ENCODE data around the gene DIS3L2.
A peak's percentile ranks its signal among the peaks of the same experiment; 100 is the strongest.
"Not testable (repeated sequence)": the region's sequence is repeated elsewhere in the genome, so short reads cannot be mapped to it uniquely, and the experiment has no call there.

Gene DIS3L2

DNA sequence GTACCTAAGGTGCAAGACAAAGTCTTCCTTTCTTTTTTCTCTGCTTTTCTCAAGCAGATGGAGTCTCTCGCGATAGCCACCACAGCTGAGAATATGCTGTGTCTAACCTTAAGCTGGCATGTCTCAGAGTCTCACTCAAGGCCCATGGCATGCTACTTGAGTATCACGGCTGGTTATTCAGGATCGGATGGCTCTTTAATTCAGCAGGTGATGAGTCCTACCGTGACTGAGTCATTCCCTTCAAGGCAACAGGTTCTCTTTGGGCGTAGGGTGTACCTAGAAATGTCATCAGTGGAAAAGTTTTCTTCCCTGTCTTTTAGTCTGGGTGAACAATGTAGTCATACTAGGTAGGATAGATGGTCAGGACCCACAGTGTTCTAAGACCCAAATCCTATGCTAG is 136.2 kb downstream of the DIS3L2 start:
- no peak overlapping the region for H3K27ac Mint-ChIP-seq
- ATAC-seq (replicated peaks) = no peak
- H3K4me1 Mint-ChIP-seq = peaks cover 5 to 8% of the 10 kb centered on the region in 2 donors
- H3K4me3 Mint-ChIP-seq = no peak overlapping the region
- H3K36me3 Mint-ChIP-seq = peaks cover 50 to 67% of the 10 kb centered on the region in 2 donors
- no peak for DNase-seq
- H3K27me3 Mint-ChIP-seq = no peaks in the 10 kb centered on the region
- H3K9me3 Mint-ChIP-seq = peaks cover 21 to 31% of the 10 kb centered on the region in 2 donors

DNA sequence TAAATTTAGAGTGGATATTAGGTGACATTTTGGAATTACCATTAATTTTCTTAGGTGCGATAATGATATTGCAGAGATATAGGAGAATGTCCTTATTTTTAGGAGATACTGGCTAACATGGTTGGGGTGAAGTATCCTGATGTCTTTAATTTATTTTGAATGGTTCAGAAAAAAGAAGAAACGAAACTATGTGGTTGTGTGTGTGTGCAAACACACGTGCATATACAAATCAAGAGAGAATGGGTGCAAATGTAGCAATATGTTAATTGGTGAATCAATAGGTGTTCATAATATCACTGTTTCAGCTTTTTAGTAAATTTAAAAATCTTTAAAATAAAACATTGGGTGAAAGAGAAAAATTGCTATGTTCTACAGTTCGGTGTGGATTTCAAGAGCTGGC is 140.9 kb downstream of the DIS3L2 start:
- no peak overlapping the region for H3K27ac Mint-ChIP-seq
- ATAC-seq (replicated peaks) (no peak), DNase-seq (no peak)
- H3K9me3 Mint-ChIP-seq = peaks cover 3 to 5% of the 10 kb centered on the region in 2 donors
- H3K4me1 Mint-ChIP-seq = peaks cover 5 to 8% of the 10 kb centered on the region in 2 donors
- no peak overlapping the region for H3K4me3 Mint-ChIP-seq
- H3K27me3 Mint-ChIP-seq = no peaks in the 10 kb centered on the region
- peaks cover 24 to 43% of the 10 kb centered on the region in 2 donors for H3K36me3 Mint-ChIP-seq

DNA sequence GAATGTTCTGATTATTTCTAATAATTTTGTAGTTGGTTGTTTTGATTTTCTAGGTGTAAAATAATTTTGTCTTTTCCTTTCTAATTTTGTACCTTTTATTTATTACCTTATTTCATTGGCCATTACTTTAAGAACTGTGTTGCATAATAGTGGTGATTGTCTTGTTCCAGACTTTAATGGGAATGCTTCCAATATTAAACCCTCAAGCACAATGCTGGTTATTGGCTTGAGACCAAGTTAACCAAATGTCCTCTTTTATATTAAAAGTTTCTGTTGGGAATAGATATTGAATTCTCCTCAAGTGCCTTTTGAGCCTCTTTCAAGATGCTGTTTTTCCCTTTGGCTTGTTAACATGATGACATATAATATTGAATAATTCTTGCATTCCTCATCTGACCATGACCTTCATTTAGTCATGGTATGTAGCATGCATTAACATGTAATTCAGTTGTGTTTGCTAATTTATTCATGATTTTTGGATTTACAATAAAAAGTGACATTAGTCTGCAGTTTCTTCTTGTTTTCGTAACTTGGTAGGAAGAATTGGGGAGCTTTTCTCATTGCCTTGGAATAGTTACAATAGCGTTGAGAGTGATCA is 141.7 kb downstream of the DIS3L2 start:
- Mint-ChIP-seq H3K27ac (no peak overlapping the region), H3K4me1 (peaks cover 5 to 8% of the 10 kb centered on the region in 2 donors), H3K9me3 (peaks cover 0 to 2% of the 10 kb centered on the region in 2 donors), H3K27me3 (no peaks in the 10 kb centered on the region), H3K36me3 (peaks cover 18 to 35% of the 10 kb centered on the region in 2 donors), H3K4me3 (no peak overlapping the region)
- DNase-seq (no peak), ATAC-seq (replicated peaks) (no peak)

DNA sequence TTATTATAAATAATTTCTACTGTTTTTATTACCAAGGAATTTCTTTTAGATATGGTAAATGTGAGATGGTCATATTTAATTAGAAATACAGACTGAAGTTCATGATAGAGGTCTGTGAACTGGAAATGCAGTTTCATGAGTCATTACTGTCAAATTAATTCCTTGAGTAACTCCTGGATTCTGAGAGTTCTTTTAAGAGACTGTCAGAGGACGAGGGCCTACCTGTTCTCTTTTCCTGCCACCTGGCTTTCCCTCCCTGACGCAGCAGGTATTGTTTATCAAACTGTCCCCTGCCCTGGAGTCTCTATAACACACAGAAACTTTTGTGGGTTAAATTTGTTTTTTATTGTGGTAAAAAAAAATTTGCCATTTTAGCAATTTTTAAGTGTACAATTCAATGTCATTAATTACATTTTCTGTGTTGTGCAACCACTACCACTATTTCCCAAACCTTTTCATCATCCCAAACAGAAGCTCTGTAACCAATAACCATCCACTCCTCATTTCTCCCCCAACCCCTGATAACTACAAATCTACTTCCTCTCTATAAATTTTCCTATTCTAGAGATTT is 142.6 kb downstream of the DIS3L2 start:
- H3K4me1 Mint-ChIP-seq = peaks cover 5 to 8% of the 10 kb centered on the region in 2 donors
- H3K9me3 Mint-ChIP-seq = peaks cover 0 to 2% of the 10 kb centered on the region in 2 donors
- peaks cover 15 to 29% of the 10 kb centered on the region in 2 donors for H3K36me3 Mint-ChIP-seq
- no peak for DNase-seq
- H3K4me3 Mint-ChIP-seq = no peak overlapping the region
- no peak overlapping the region for H3K27ac Mint-ChIP-seq
- ATAC-seq (replicated peaks) = no peak
- H3K27me3 Mint-ChIP-seq = no peaks in the 10 kb centered on the region

DNA sequence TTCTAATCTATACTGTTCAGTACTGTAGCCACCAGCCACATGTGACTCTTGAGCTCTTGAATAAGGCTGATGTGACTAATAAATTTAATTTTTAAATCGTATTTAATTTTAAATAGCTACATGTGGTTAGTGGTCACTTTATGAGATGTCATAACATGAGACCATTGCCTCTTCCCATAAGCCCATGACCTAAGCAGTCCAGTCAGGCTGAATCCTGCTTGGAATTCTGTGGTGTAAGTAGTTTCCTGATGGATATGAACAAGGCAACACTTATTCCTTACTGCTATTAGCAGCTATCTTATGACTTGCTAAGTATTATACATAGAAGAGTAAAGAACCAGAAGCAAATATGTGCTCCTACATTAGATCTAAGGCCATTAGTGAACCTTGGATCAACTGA is 150.0 kb downstream of the DIS3L2 start:
- DNase-seq = no peak
- no peak for ATAC-seq (replicated peaks)
- no peak overlapping the region for H3K27ac Mint-ChIP-seq
- H3K9me3 Mint-ChIP-seq = peaks cover 0 to 2% of the 10 kb centered on the region in 2 donors
- H3K36me3 Mint-ChIP-seq = peaks cover 18 to 24% of the 10 kb centered on the region in 2 donors
- H3K27me3 Mint-ChIP-seq = no peaks in the 10 kb centered on the region
- peaks cover 2 to 3% of the 10 kb centered on the region in 2 donors for H3K4me1 Mint-ChIP-seq
- H3K4me3 Mint-ChIP-seq = no peak overlapping the region

DNA sequence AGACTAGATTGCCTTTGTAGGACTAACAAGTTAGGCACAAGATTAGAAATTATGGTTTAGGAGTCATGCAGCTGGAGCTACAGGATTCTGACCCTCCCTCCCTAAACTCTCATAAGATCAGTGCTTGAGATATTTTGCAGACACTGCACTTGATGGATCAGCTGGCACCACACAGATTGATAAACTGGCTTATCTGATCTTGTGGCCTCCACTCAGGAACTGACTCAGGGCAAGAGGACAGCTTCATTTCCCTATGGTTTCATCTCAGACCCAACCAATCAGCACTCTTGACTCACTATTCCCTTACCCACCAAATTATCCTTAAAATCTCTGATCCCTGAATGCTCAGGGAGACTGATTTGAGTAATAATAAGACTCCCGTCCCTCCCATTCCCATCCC is 152.3 kb downstream of the DIS3L2 start:
- peaks cover 18 to 29% of the 10 kb centered on the region in 2 donors for H3K36me3 Mint-ChIP-seq
- DNase-seq = no peak
- ATAC-seq (replicated peaks) = no peak
- H3K27me3 Mint-ChIP-seq = no peaks in the 10 kb centered on the region
- no peak overlapping the region for H3K4me3 Mint-ChIP-seq
- H3K4me1 Mint-ChIP-seq = peaks cover 9 to 12% of the 10 kb centered on the region in 2 donors
- H3K27ac Mint-ChIP-seq = no peak overlapping the region
- no peaks in the 10 kb centered on the region for H3K9me3 Mint-ChIP-seq

DNA sequence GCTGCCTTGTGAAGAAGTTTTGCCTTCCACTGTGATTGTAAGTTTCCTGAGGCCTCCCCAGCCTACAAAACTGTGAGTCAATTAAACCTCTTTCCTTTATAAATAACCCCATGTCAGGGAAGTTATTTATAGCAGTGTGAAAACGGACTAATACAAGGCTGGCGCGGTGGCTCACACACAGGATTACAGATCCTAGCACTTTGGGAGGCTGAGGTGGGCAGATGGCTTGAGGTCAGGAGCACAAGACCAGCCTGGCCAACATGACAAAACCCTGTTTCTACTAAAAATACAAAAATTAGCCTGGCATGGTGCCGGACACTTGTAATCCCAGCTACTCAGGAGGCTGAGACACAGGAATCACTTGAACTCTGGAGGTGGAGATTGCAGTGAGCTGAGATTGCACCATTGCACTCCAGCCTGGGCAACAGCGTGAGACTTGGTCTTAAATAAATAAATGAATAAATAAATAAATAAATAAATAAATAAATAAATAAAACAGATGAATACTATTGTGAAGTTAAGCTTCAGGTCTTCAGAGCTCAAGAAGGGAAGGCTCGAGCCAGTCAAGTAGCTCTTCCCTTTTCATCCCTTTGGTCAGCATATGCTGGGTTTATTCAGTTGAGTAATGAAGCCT is 154.3 kb downstream of the DIS3L2 start:
- Mint-ChIP-seq H3K36me3 (peaks cover 20 to 33% of the 10 kb centered on the region in 2 donors), H3K27ac (peak overlapping the region; percentile 21), H3K4me1 (peaks cover 9 to 12% of the 10 kb centered on the region in 2 donors)
- H3K27me3 Mint-ChIP-seq; H3K9me3 Mint-ChIP-seq; DNase-seq; H3K4me3 Mint-ChIP-seq; ATAC-seq (replicated peaks): not testable (repeated sequence)

DNA sequence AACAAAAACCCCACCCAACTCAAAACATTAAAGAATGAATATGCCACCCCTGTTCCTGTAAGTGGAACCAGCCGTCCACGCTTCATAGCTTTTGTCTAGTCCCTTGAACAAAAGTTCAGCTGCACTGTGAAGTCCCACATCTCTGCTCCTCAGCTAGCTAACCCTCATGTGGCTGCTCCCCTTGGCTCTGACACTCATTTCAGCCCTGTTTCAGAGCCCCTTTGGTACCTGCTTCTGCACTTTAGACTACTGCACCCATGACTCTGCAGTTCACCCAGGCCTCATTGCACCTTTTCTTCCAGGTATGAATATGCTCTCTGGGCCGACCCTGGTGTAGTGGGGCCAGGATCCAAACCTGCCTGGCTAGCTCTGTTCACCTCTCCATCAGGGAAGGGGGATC is 155.3 kb downstream of the DIS3L2 start:
- Mint-ChIP-seq H3K4me3 (no peak overlapping the region), H3K27ac (no peak overlapping the region), H3K27me3 (no peaks in the 10 kb centered on the region), H3K9me3 (no peaks in the 10 kb centered on the region), H3K4me1 (peaks cover 9 to 12% of the 10 kb centered on the region in 2 donors), H3K36me3 (peaks cover 22 to 36% of the 10 kb centered on the region in 2 donors)
- DNase-seq (no peak), ATAC-seq (replicated peaks) (peak; percentile 78 to 88)

DNA sequence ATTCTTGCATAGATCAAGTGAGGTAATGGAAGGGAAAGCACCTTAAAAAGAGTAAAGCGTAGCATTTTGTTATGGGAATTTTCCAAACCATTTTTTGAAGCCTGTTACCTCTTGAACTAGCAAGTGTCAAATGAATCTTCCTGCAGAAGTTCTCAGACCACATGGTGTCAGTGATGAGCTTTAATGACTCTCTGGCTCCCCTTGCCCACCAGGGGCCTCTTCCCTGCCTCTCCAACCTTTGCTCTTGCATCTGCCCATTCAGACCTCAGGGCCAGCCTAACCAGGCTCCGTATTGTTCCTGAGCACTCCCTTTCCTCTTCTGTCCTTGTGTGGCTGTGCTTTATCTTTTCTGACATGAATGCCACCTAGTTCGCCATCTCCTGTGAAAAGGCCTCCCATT is 155.9 kb downstream of the DIS3L2 start:
- Mint-ChIP-seq H3K27ac (no peak overlapping the region), H3K27me3 (no peaks in the 10 kb centered on the region)
- no peak for ATAC-seq (replicated peaks)

DNA sequence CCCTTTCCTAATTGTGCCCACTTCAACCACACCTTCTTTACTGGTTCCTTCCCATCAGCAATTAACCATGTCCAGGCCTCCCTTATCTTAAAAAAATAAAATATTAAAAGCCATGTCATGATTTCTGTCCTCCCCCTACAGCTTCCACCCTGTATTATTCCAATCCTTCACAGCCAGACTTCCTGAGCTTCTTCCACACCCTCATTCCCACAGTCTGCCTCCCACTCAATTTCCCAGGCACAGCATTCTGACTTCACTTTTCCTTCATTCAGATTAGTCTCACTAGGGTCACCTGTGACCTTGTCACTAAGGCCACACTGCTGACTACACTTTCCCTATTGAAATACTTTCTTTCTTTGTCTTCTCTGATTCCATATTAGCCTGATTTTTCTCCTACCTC is 159.4 kb downstream of the DIS3L2 start:
- peaks cover 17 to 31% of the 10 kb centered on the region in 2 donors for H3K36me3 Mint-ChIP-seq
- no peak overlapping the region for H3K27ac Mint-ChIP-seq
- H3K9me3 Mint-ChIP-seq = no peaks in the 10 kb centered on the region
- H3K27me3 Mint-ChIP-seq = no peaks in the 10 kb centered on the region
- ATAC-seq (replicated peaks) = no peak
- peaks cover 6 to 12% of the 10 kb centered on the region in 2 donors for H3K4me1 Mint-ChIP-seq
- DNase-seq = no peak
- no peak overlapping the region for H3K4me3 Mint-ChIP-seq

More for the DNA sequence above, 155.9 kb downstream of the DIS3L2 start:
- H3K4me1 Mint-ChIP-seq = peaks cover 9 to 12% of the 10 kb centered on the region in 2 donors
- no peak overlapping the region for H3K4me3 Mint-ChIP-seq
- no peak for DNase-seq
- H3K36me3 Mint-ChIP-seq = peaks cover 21 to 34% of the 10 kb centered on the region in 2 donors
- no peaks in the 10 kb centered on the region for H3K9me3 Mint-ChIP-seq

DNA sequence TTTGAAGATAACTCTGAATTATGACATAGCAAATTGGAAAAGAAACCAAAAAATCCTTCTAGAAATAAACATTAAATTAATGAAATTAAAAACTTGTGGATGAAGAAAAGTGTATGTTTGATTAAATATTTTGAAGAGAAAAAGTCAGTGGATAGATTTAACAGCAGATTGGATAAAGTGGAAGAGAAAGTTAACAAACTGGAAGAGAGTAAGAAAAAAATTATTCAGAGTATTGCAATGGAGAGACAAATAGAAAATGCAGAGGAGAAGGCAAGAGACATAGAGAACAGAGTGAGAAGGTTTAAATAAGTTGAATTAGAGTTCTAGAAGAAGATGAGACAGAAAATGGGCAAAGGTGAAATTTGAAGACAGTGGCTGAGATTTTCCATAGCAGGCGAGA is 162.8 kb downstream of the DIS3L2 start:
- H3K4me1 Mint-ChIP-seq = no peaks in the 10 kb centered on the region
- H3K9me3 Mint-ChIP-seq = no peaks in the 10 kb centered on the region
- ATAC-seq (replicated peaks) (no peak), DNase-seq (no peak)
- H3K27ac Mint-ChIP-seq = no peak overlapping the region
- H3K27me3 Mint-ChIP-seq = no peaks in the 10 kb centered on the region
- no peak overlapping the region for H3K4me3 Mint-ChIP-seq
- peaks cover 18 to 26% of the 10 kb centered on the region in 2 donors for H3K36me3 Mint-ChIP-seq

DNA sequence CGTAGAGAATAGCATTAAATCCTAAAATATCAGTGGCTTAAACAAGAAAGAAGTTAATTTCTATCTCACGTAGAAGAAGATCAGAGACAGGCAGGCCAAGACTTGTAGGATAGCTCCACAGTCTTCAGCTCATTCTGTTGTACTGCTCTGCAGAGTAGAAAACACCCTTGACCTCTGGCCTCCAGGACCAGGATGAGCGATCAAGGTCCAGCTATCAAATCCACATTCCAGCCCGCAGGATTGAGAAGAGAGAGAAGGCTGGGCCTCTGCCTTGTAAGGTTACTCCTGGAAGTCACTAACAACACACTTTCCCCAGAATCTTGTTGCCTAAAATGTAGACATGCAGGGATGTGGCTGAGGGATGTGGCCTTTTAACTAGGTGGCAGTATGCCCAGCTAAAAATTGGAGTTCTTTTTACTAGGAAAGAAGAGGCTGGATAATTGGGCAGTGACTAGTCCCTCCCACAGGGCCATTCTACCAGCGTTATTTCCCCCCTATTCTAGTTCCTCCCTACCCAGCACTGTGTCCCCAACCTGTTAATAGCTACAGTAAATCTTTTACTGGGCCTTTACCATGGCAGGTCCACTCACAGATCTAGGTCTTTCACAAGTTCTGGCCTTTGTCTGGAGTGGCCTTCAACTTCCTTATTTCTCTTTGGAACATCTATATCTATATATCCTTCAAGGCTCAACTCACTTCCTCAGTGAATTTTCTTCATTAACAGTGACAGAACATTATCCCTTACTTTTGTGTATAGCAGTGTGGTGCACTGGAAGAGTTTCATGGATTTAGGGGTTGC is 165.0 kb downstream of the DIS3L2 start:
- no peak for ATAC-seq (replicated peaks)
- H3K27ac Mint-ChIP-seq = peak overlapping the region; percentile 56
- H3K9me3 Mint-ChIP-seq = no peaks in the 10 kb centered on the region
- peaks cover 15 to 24% of the 10 kb centered on the region in 2 donors for H3K36me3 Mint-ChIP-seq
- no peak for DNase-seq
- H3K4me3 Mint-ChIP-seq = no peak overlapping the region
- no peaks in the 10 kb centered on the region for H3K27me3 Mint-ChIP-seq
- no peaks in the 10 kb centered on the region for H3K4me1 Mint-ChIP-seq

DNA sequence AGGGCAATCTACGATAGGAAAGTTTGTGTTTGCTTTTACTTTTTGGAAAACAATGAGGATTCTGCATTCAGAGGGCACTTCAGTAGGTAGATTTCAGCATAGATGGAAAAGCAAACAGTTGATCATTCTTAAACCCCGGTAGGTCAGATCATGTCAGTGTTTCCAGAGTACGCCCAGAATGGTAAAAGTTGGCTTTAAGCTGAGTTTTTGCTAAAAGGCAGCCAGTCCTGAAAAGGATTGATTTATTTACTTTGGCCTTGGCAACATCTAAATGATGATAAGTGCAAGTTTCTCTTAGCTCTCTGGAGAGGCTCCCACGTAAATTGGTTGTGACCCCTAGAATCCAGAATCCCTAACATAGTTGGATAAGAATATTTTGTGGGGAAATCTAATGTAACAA is 168.0 kb downstream of the DIS3L2 start:
- no peaks in the 10 kb centered on the region for H3K27me3 Mint-ChIP-seq
- no peak for DNase-seq
- peaks cover 17 to 36% of the 10 kb centered on the region in 2 donors for H3K36me3 Mint-ChIP-seq
- no peak overlapping the region for H3K27ac Mint-ChIP-seq
- H3K4me3 Mint-ChIP-seq = no peak overlapping the region
- ATAC-seq (replicated peaks) = no peak
- peaks cover 0 to 2% of the 10 kb centered on the region in 2 donors for H3K4me1 Mint-ChIP-seq
- no peaks in the 10 kb centered on the region for H3K9me3 Mint-ChIP-seq

DNA sequence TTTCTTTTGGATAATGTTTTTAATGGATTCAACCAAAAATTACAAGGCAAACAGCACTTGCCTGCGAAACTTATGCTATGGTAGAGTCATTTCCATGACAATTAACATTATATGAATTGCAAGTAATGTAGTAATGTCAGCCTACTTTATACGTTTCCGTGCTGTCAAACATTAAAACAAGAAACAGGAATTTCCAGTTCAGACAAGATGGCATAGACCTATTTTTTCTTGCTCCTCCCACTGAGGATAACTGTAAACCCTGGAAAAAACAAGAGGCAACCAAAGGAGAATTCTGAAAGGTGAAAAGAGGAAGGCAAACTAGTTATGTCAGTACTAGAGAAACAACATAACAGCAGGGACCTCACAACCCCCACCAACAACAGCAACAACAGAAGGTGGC is 170.7 kb downstream of the DIS3L2 start:
- Mint-ChIP-seq H3K27me3 (no peaks in the 10 kb centered on the region), H3K9me3 (no peaks in the 10 kb centered on the region), H3K27ac (no peak overlapping the region), H3K4me3 (no peak overlapping the region), H3K4me1 (peaks cover 0 to 13% of the 10 kb centered on the region in 2 donors), H3K36me3 (peaks cover 14 to 44% of the 10 kb centered on the region in 2 donors)
- ATAC-seq (replicated peaks) (no peak), DNase-seq (no peak)
